NCI-H774 (cell line): ENCODE data around the gene NME7.
"Not testable (repeated sequence)": the region's sequence is repeated elsewhere in the genome, so short reads cannot be mapped to it uniquely, and the experiment has no call there.

Source experiments
- DNase-seq: peaks from one replicate; lab custom pipeline; 2025; lab: John Stamatoyannopoulos, UW

NME7 gene

GRCh38 chr1:169305356-169305755 is 62.2 kb downstream of the NME7 start:
- no peak for DNase-seq

- DNase-seq, result no peak
Observed at GRCh38 chr1:169300854-169301253, 66.7 kb downstream of the NME7 start.

GRCh38 chr1:169298441-169298840 is 69.2 kb downstream of the NME7 start:
- no peak for DNase-seq

GRCh38 chr1:169295846-169296245 is 71.8 kb downstream of the NME7 start:
- no peak for DNase-seq

GRCh38 chr1:169295425-169295824 is 72.2 kb downstream of the NME7 start:
- no peak for DNase-seq

GRCh38 chr1:169289016-169289415 is 78.6 kb downstream of the NME7 start:
- DNase-seq, result no peak

- DNase-seq, result no peak
Observed at GRCh38 chr1:169288011-169288414, 79.6 kb downstream of the NME7 start.

GRCh38 chr1:169287280-169287679 is 80.3 kb downstream of the NME7 start:
- no peak for DNase-seq

GRCh38 chr1:169281562-169281961 is 86.0 kb downstream of the NME7 start:
- not testable (repeated sequence) for DNase-seq

GRCh38 chr1:169271098-169271497 is 96.5 kb downstream of the NME7 start:
- DNase-seq, result no peak

GRCh38 chr1:169266133-169266532 is 101.5 kb downstream of the NME7 start:
- no peak for DNase-seq

- DNase-seq, result no peak
Observed at GRCh38 chr1:169263059-169263458, 104.5 kb downstream of the NME7 start.

- no peak for DNase-seq
Observed at GRCh38 chr1:169261884-169262283, 105.7 kb downstream of the NME7 start.

- DNase-seq, result no peak
Observed at GRCh38 chr1:169260478-169261151, 107.0 kb downstream of the NME7 start.

- no peak for DNase-seq
Observed at GRCh38 chr1:169259816-169260215, 107.8 kb downstream of the NME7 start.

- peak; percentile 68 for DNase-seq
Observed at GRCh38 chr1:169250795-169251194, 116.8 kb downstream of the NME7 start.

GRCh38 chr1:169250022-169250421 is 117.6 kb downstream of the NME7 start:
- no peak for DNase-seq

GRCh38 chr1:169249611-169250010 is 118.0 kb downstream of the NME7 start:
- DNase-seq, result no peak

GRCh38 chr1:169245706-169246105 is 121.9 kb downstream of the NME7 start:
- peak; percentile 40 for DNase-seq

GRCh38 chr1:169240449-169241232 is 127.0 kb downstream of the NME7 start:
- no peak for DNase-seq

- no peak for DNase-seq
Observed at GRCh38 chr1:169236880-169237279, 130.7 kb downstream of the NME7 start.

GRCh38 chr1:169236143-169236542 is 131.5 kb downstream of the NME7 start:
- DNase-seq, result no peak

GRCh38 chr1:169235568-169235967 is 132.0 kb downstream of the NME7 start:
- DNase-seq, result no peak

GRCh38 chr1:169234780-169235179 is 132.8 kb downstream of the NME7 start:
- DNase-seq, result no peak
